SK-N-SH treated with all-trans-retinoic acid at 6 μM for 48 hours (cell line): ENCODE data around the gene LYST.

Source experiments
- ATAC-seq: fragments of 200-7000 bp; cut with Tn5 transposase; 3 replicates; pipeline ENCODE4 v1.9.1; 2020; ENCODE audit warnings: mild to moderate bottlenecking, moderate library complexity
- BACH2 ChIP-seq: fragments of 250-450 bp; sonication (Bioruptor Pico); IDR thresholded peaks from 2 replicates; pipeline ENCODE4 v1.9.0; 2021; ENCODE audit warnings: mild to moderate bottlenecking, borderline replicate concordance
- CREB5 ChIP-seq: fragments of 250-450 bp; sonication (Bioruptor Pico); IDR thresholded peaks from 2 replicates; pipeline ENCODE4 v1.5.1; 2020; ENCODE audit warnings: low read depth, mild to moderate bottlenecking, moderate library complexity
- CSDC2 ChIP-seq: fragments of 250-450 bp; sonication (Bioruptor Pico); IDR thresholded peaks from 2 replicates; pipeline ENCODE4 v1.5.0; 2020; ENCODE audit warnings: mild to moderate bottlenecking, moderate library complexity
- GLIS3 ChIP-seq: fragments of 250-450 bp; sonication (Bioruptor Pico); IDR thresholded peaks from 2 replicates; pipeline ENCODE4 v1.5.0; 2020; ENCODE audit warnings: mild to moderate bottlenecking, moderate library complexity
- ISL1 ChIP-seq: fragments of 250-450 bp; sonication (Bioruptor Pico); IDR thresholded peaks from 2 replicates; pipeline ENCODE4 v2.1.2; 2022; ENCODE audit warnings: mild to moderate bottlenecking, moderate library complexity
- OSR1 ChIP-seq: fragments of 250-450 bp; sonication (Bioruptor Pico); IDR thresholded peaks from 2 replicates; pipeline ENCODE4 v1.8.0; 2022; ENCODE audit warnings: moderate library complexity, mild to moderate bottlenecking, inconsistent platforms
- PPARA ChIP-seq: fragments of 250-450 bp; sonication (Bioruptor Pico); IDR thresholded peaks from 2 replicates; pipeline ENCODE4 v1.5.0; 2020; ENCODE audit warnings: mild to moderate bottlenecking, borderline replicate concordance
- RARB ChIP-seq: fragments of 250-450 bp; sonication (Bioruptor Pico); IDR thresholded peaks from 2 replicates; pipeline ENCODE4 v1.8.0; 2021; ENCODE audit warnings: mild to moderate bottlenecking, moderate library complexity
- SNAI2 ChIP-seq: fragments of 250-450 bp; sonication (Bioruptor Pico); IDR thresholded peaks from 2 replicates; pipeline ENCODE4 v1.5.0; 2020; ENCODE audit warnings: mild to moderate bottlenecking, moderate library complexity
- TCF4 ChIP-seq: fragments of 250-450 bp; sonication (Bioruptor Pico); IDR thresholded peaks from 2 replicates; pipeline ENCODE4 v1.8.0; 2021; ENCODE audit warnings: mild to moderate bottlenecking, moderate library complexity, borderline replicate concordance
- ZC3H10 ChIP-seq: fragments of 250-450 bp; sonication (Bioruptor Pico); IDR thresholded peaks from 2 replicates; pipeline ENCODE4 v1.5.1; 2021; ENCODE audit warnings: mild to moderate bottlenecking, moderate library complexity
- ZFP3 ChIP-seq: fragments of 250-450 bp; sonication (Bioruptor Pico); IDR thresholded peaks from 2 replicates; pipeline ENCODE4 v1.5.0; 2020; ENCODE audit warnings: mild to moderate bottlenecking, moderate library complexity
- ZFP30 ChIP-seq: fragments of 450-650 bp; formaldehyde crosslinking; IDR thresholded peaks from 2 replicates; pipeline ENCODE4 v1.5.0; 2022; ENCODE audit warnings: mild to moderate bottlenecking, moderate library complexity
- ZNF565 ChIP-seq: fragments of 450-650 bp; formaldehyde crosslinking; conservative IDR thresholded peaks from 2 replicates; pipeline ENCODE4 v1.5.0; 2020; ENCODE audit warnings: low read depth, mild to moderate bottlenecking, moderate library complexity
- ZNF70 ChIP-seq: fragments of 450-650 bp; formaldehyde crosslinking; IDR thresholded peaks from 2 replicates; pipeline ENCODE4 v1.5.0; 2020; ENCODE audit warnings: mild to moderate bottlenecking, moderate library complexity
- ZNF8 ChIP-seq: fragments of 450-650 bp; formaldehyde crosslinking; IDR thresholded peaks from 2 replicates; pipeline ENCODE4 v1.5.0; 2020; ENCODE audit warnings: mild to moderate bottlenecking, moderate library complexity
- TF ChIP-seq, protein P1 (sequence below): fragments of 250-450 bp; sonication (Bioruptor Pico); IDR thresholded peaks from 2 replicates; pipeline ENCODE4 v1.8.0; 2020; ENCODE audit warnings: mild to moderate bottlenecking, moderate library complexity, borderline replicate concordance
- TF ChIP-seq, protein P2 (sequence below): fragments of 250-450 bp; sonication (Bioruptor Pico); IDR thresholded peaks from 2 replicates; pipeline ENCODE4 v1.5.0; 2020; ENCODE audit warnings: mild to moderate bottlenecking, moderate library complexity
- TF ChIP-seq, protein P3 (sequence below): fragments of 250-450 bp; sonication (Bioruptor Pico); IDR thresholded peaks from 2 replicates; pipeline ENCODE4 v1.5.1; 2021; ENCODE audit warnings: mild to moderate bottlenecking, moderate library complexity
- TF ChIP-seq, protein P4 (sequence below): fragments of 250-450 bp; sonication (Bioruptor Pico); IDR thresholded peaks from 2 replicates; pipeline ENCODE4 v1.8.0; 2021; ENCODE audit warnings: low read depth, mild to moderate bottlenecking, moderate library complexity, borderline replicate concordance

Gene LYST

GRCh38 chr1:235679644-235680043 lies 187.1 kb downstream of the LYST start (continued):
- TF ChIP-seq PPARA (CRISPR knock-in tag) (no peak), OSR1 (CRISPR knock-in tag) (no peak)
- TF ChIP-seq, protein P1, sequence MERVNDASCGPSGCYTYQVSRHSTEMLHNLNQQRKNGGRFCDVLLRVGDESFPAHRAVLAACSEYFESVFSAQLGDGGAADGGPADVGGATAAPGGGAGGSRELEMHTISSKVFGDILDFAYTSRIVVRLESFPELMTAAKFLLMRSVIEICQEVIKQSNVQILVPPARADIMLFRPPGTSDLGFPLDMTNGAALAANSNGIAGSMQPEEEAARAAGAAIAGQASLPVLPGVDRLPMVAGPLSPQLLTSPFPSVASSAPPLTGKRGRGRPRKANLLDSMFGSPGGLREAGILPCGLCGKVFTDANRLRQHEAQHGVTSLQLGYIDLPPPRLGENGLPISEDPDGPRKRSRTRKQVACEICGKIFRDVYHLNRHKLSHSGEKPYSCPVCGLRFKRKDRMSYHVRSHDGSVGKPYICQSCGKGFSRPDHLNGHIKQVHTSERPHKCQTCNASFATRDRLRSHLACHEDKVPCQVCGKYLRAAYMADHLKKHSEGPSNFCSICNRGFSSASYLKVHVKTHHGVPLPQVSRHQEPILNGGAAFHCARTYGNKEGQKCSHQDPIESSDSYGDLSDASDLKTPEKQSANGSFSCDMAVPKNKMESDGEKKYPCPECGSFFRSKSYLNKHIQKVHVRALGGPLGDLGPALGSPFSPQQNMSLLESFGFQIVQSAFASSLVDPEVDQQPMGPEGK = no peak

DNA sequence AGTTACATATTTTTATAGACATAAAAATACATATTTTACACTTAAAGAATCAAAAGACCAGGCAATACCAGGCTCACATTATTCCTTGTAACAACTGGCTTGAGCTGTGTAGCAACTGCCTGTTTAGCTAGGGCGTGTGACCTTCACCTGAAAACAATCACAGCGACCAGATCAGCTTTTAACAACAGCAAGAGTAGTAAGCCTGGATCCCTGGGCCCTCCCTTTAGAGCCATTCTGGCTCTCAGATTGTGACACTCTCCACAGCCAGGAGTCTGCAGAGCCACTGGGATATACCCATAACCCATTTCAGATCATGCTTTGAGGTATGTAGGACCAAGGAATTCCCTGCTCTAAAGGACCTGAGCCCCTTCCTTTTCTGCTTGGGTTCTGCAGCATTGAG lies 187.7 kb downstream of the LYST start:
- TF ChIP-seq PPARA (CRISPR knock-in tag) (no peak), ZFP30 (CRISPR knock-in tag) (no peak), ZNF8 (CRISPR knock-in tag) (no peak), ZNF70 (CRISPR knock-in tag) (no peak), ZNF565 (no peak), ZFP3 (CRISPR knock-in tag) (no peak), BACH2 (CRISPR knock-in tag) (no peak), ISL1 (no peak), CSDC2 (no peak), SNAI2 (no peak), TCF4 (CRISPR knock-in tag) (no peak), ZC3H10 (CRISPR knock-in tag) (no peak), CREB5 (CRISPR knock-in tag) (no peak), GLIS3 (CRISPR knock-in tag) (no peak), OSR1 (CRISPR knock-in tag) (no peak), RARB (no peak)
- TF ChIP-seq, protein P2, sequence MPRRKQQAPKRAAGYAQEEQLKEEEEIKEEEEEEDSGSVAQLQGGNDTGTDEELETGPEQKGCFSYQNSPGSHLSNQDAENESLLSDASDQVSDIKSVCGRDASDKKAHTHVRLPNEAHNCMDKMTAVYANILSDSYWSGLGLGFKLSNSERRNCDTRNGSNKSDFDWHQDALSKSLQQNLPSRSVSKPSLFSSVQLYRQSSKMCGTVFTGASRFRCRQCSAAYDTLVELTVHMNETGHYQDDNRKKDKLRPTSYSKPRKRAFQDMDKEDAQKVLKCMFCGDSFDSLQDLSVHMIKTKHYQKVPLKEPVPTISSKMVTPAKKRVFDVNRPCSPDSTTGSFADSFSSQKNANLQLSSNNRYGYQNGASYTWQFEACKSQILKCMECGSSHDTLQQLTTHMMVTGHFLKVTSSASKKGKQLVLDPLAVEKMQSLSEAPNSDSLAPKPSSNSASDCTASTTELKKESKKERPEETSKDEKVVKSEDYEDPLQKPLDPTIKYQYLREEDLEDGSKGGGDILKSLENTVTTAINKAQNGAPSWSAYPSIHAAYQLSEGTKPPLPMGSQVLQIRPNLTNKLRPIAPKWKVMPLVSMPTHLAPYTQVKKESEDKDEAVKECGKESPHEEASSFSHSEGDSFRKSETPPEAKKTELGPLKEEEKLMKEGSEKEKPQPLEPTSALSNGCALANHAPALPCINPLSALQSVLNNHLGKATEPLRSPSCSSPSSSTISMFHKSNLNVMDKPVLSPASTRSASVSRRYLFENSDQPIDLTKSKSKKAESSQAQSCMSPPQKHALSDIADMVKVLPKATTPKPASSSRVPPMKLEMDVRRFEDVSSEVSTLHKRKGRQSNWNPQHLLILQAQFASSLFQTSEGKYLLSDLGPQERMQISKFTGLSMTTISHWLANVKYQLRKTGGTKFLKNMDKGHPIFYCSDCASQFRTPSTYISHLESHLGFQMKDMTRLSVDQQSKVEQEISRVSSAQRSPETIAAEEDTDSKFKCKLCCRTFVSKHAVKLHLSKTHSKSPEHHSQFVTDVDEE (CRISPR knock-in tag) = no peak
- TF ChIP-seq, protein P3, sequence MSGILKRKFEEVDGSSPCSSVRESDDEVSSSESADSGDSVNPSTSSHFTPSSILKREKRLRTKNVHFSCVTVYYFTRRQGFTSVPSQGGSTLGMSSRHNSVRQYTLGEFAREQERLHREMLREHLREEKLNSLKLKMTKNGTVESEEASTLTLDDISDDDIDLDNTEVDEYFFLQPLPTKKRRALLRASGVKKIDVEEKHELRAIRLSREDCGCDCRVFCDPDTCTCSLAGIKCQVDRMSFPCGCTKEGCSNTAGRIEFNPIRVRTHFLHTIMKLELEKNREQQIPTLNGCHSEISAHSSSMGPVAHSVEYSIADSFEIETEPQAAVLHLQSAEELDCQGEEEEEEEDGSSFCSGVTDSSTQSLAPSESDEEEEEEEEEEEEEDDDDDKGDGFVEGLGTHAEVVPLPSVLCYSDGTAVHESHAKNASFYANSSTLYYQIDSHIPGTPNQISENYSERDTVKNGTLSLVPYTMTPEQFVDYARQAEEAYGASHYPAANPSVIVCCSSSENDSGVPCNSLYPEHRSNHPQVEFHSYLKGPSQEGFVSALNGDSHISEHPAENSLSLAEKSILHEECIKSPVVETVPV (CRISPR knock-in tag) = no peak
- TF ChIP-seq, protein P4, sequence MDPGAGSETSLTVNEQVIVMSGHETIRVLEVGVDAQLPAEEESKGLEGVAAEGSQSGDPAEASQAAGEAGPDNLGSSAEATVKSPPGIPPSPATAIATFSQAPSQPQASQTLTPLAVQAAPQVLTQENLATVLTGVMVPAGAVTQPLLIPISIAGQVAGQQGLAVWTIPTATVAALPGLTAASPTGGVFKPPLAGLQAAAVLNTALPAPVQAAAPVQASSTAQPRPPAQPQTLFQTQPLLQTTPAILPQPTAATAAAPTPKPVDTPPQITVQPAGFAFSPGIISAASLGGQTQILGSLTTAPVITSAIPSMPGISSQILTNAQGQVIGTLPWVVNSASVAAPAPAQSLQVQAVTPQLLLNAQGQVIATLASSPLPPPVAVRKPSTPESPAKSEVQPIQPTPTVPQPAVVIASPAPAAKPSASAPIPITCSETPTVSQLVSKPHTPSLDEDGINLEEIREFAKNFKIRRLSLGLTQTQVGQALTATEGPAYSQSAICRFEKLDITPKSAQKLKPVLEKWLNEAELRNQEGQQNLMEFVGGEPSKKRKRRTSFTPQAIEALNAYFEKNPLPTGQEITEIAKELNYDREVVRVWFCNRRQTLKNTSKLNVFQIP (CRISPR knock-in tag) = no peak
- TF ChIP-seq, protein P1 = no peak
- no peak for ATAC-seq
